Trophoblast cell (in vitro differentiated cells and primary cell): ENCODE data around the gene TMEM181.
A peak's percentile ranks its signal among the peaks of the same experiment; 100 is the strongest.

Source experiments
- DNase-seq, 2 donors: peaks; one replicate each; pipeline ENCODE4 v3.0.0-alpha.2; 2016
- H2AFZ ChIP-seq: 2 replicates; pipeline ENCODE4 v1.6.1; 2013; ENCODE audit warnings: low read length, moderate library complexity, mild to moderate bottlenecking; ENCODE audit not compliant: insufficient read depth, poor library complexity
- H2AK5ac ChIP-seq: 2 replicates; pipeline ENCODE4 v1.6.1; 2013; ENCODE audit warnings: mild to moderate bottlenecking, low read length
- H2BK120ac ChIP-seq: 2 replicates; pipeline ENCODE4 v1.6.1; 2013; ENCODE audit warnings: low read length, mild to moderate bottlenecking, moderate library complexity; ENCODE audit not compliant: insufficient read depth, poor library complexity
- H2BK12ac ChIP-seq: 2 replicates; pipeline ENCODE4 v1.6.1; 2013; ENCODE audit warnings: mild to moderate bottlenecking, low read length, moderate library complexity
- H2BK5ac ChIP-seq: 2 replicates; pipeline ENCODE4 v1.6.1; 2013; ENCODE audit warnings: low read length, low read depth, moderate library complexity, mild to moderate bottlenecking; ENCODE audit not compliant: poor library complexity
- H3K14ac ChIP-seq: 2 replicates; pipeline ENCODE4 v1.6.1; 2013; ENCODE audit warnings: mild to moderate bottlenecking, low read length
- H3K18ac ChIP-seq: 2 replicates; pipeline ENCODE4 v1.6.1; 2013; ENCODE audit warnings: mild to moderate bottlenecking, low read length
- H3K23ac ChIP-seq: 2 replicates; pipeline ENCODE4 v1.6.1; 2013; ENCODE audit warnings: low read length
- H3K27ac ChIP-seq: 2 replicates; pipeline ENCODE4 v1.5.1; 2013; ENCODE audit warnings: low read depth, mild to moderate bottlenecking, inconsistent platforms, low read length, moderate library complexity
- H3K27me3 ChIP-seq: 2 replicates; pipeline ENCODE4 v1.6.1; 2013; ENCODE audit warnings: inconsistent platforms, mild to moderate bottlenecking, low read length, moderate library complexity; ENCODE audit not compliant: insufficient read depth
- H3K36me3 ChIP-seq, 2 experiments: 1 replicate in 1 of 2; 2 replicates in 1 of 2; pipeline ENCODE4 v1.6.1; 2013; ENCODE audit warnings: low read length in 2 of 2, mild to moderate bottlenecking in 2 of 2, moderate library complexity in 1 of 2; ENCODE audit not compliant: insufficient read depth in 2 of 2, control insufficient read depth in 1 of 2
- H3K4ac ChIP-seq: 2 replicates; pipeline ENCODE4 v1.6.1; 2013; ENCODE audit warnings: low read depth, mild to moderate bottlenecking, low read length, moderate library complexity
- H3K4me1 ChIP-seq, 2 experiments: 1 replicate in 1 of 2; 2 replicates in 1 of 2; pipeline ENCODE4 v1.6.1; 2013; ENCODE audit warnings: low read length in 2 of 2, mild to moderate bottlenecking in 2 of 2, moderate library complexity in 1 of 2; ENCODE audit not compliant: insufficient read depth in 2 of 2, control insufficient read depth in 1 of 2
- H3K4me2 ChIP-seq: 2 replicates; pipeline ENCODE4 v1.6.1; 2013; ENCODE audit warnings: inconsistent platforms, mild to moderate bottlenecking, low read length, moderate library complexity
- H3K4me3 ChIP-seq: 2 replicates; pipeline ENCODE4 v1.5.1; 2013; ENCODE audit warnings: mild to moderate bottlenecking, low read depth, low read length, inconsistent platforms
- H3K79me1 ChIP-seq: one replicate; pipeline ENCODE4 v1.6.1; 2013; ENCODE audit warnings: low read length
- H3K79me2 ChIP-seq: 2 replicates; pipeline ENCODE4 v1.6.1; 2013; ENCODE audit warnings: low read length, mild to moderate bottlenecking; ENCODE audit not compliant: control insufficient read depth, insufficient read depth, poor library complexity
- H3K9ac ChIP-seq: 2 replicates; pipeline ENCODE4 v1.6.1; 2013; ENCODE audit warnings: mild to moderate bottlenecking, low read length
- H3K9me3 ChIP-seq: 2 replicates; pipeline ENCODE4 v1.6.1; 2013; ENCODE audit warnings: low read depth, mild to moderate bottlenecking, control low read depth, inconsistent platforms, low read length; ENCODE audit not compliant: insufficient read depth
- H4K12ac ChIP-seq: 2 replicates; pipeline ENCODE4 v1.6.1; 2013; ENCODE audit warnings: low read depth, mild to moderate bottlenecking, low read length, moderate library complexity
- H4K8ac ChIP-seq: 2 replicates; pipeline ENCODE4 v1.6.1; 2013; ENCODE audit warnings: low read depth, mild to moderate bottlenecking, low read length, moderate library complexity
- H4K91ac ChIP-seq: one replicate; pipeline ENCODE4 v1.6.1; 2013; ENCODE audit warnings: low read depth, mild to moderate bottlenecking, low read length, moderate library complexity
- WGBS: extraction: QIAGEN DNeasy Blood & Tissue Kit; methylation state at CpG from one replicate; pipeline ENCODE4 v1.1.7; 2013; ENCODE audit warnings: missing lambda C conversion rate; ENCODE audit not compliant: insufficient read length, insufficient coverage; ENCODE audit errors: extremely low coverage; 5-methylcytosine and 5-hydroxymethylcytosine counted together

Gene TMEM181

GRCh38 chr6:158529629-158530028 lies 30.3 kb upstream of the TMEM181 start:
- DNase-seq = no peak
- no peaks in the 10 kb centered on the region for H3K79me1 ChIP-seq
- no peak overlapping the region for H4K8ac ChIP-seq
- no peak overlapping the region for H2AFZ ChIP-seq
- H3K9me3 ChIP-seq = peaks cover 5% of the 10 kb centered on the region
- no peak overlapping the region for H3K4me3 ChIP-seq
- no peak overlapping the region for H3K14ac ChIP-seq
- no peaks in the 10 kb centered on the region for H3K36me3 ChIP-seq
- H2BK5ac ChIP-seq = no peak overlapping the region
- no peak overlapping the region for H4K12ac ChIP-seq
- no peaks in the 10 kb centered on the region for H3K79me2 ChIP-seq
- no peaks in the 10 kb centered on the region for H3K27me3 ChIP-seq
- H2BK120ac ChIP-seq = no peak overlapping the region
- H2AK5ac ChIP-seq = no peak overlapping the region
- no CpG with 5 or more reads among the region's 8 CpGs for WGBS
- no peak overlapping the region for H2BK12ac ChIP-seq
- H3K4me2 ChIP-seq = no peak overlapping the region
- H3K4me1 ChIP-seq = no peaks in the 10 kb centered on the region
- H3K9ac ChIP-seq = no peak overlapping the region
- no peak overlapping the region for H3K23ac ChIP-seq
- no peak overlapping the region for H4K91ac ChIP-seq
- H3K4ac ChIP-seq = no peak overlapping the region
- H3K27ac ChIP-seq = no peak overlapping the region
- no peak overlapping the region for H3K18ac ChIP-seq

GRCh38 chr6:158531566-158531965 lies 28.3 kb upstream of the TMEM181 start:
- Histone ChIP-seq H2BK5ac (no peak overlapping the region), H2BK120ac (no peak overlapping the region), H3K4me3 (no peak overlapping the region), H2AFZ (no peak overlapping the region), H4K91ac (no peak overlapping the region), H3K9ac (no peak overlapping the region), H3K27me3 (no peaks in the 10 kb centered on the region), H3K4me2 (no peak overlapping the region), H3K79me2 (no peaks in the 10 kb centered on the region), H4K12ac (no peak overlapping the region), H3K18ac (no peak overlapping the region), H3K23ac (no peak overlapping the region), H3K27ac (no peak overlapping the region), H3K4me1 (peaks cover 3% of the 10 kb centered on the region in 2 experiments), H3K79me1 (no peaks in the 10 kb centered on the region), H3K4ac (no peak overlapping the region), H4K8ac (no peak overlapping the region), H2BK12ac (no peak overlapping the region), H3K36me3 (no peaks in the 10 kb centered on the region), H2AK5ac (no peak overlapping the region), H3K14ac (no peak overlapping the region), H3K9me3 (no peaks in the 10 kb centered on the region)
- DNase-seq = no peak
- WGBS = no CpG with 5 or more reads among the region's 4 CpGs

- H2BK12ac ChIP-seq = no peak overlapping the region
- H3K79me1 ChIP-seq = no peaks in the 10 kb centered on the region
- H3K4me3 ChIP-seq = no peak overlapping the region
- no peak overlapping the region for H3K14ac ChIP-seq
- H2AFZ ChIP-seq = no peak overlapping the region
- no peak overlapping the region for H2BK120ac ChIP-seq
- H3K4me1 ChIP-seq = peaks cover 3% of the 10 kb centered on the region in 2 experiments
- H4K12ac ChIP-seq = no peak overlapping the region
- H3K9me3 ChIP-seq = no peaks in the 10 kb centered on the region
- H3K27ac ChIP-seq = no peak overlapping the region
- DNase-seq = no peak
- no CpG with 5 or more reads among the region's 2 CpGs for WGBS
- no peak overlapping the region for H3K4me2 ChIP-seq
- H3K79me2 ChIP-seq = no peaks in the 10 kb centered on the region
- H3K23ac ChIP-seq = no peak overlapping the region
- no peak overlapping the region for H3K4ac ChIP-seq
- H4K91ac ChIP-seq = no peak overlapping the region
- H3K36me3 ChIP-seq = no peaks in the 10 kb centered on the region
- no peak overlapping the region for H3K18ac ChIP-seq
- H3K9ac ChIP-seq = no peak overlapping the region
- no peak overlapping the region for H4K8ac ChIP-seq
- H2AK5ac ChIP-seq = no peak overlapping the region
- H2BK5ac ChIP-seq = no peak overlapping the region
- H3K27me3 ChIP-seq = no peaks in the 10 kb centered on the region
These were observed 27.9 kb upstream of the TMEM181 start for GRCh38 chr6:158531970-158532369.

- Histone ChIP-seq H3K4me2 (peak overlapping the region; percentile 78), H3K27me3 (peaks cover 2% of the 10 kb centered on the region), H3K36me3 (no peaks in the 10 kb centered on the region), H4K91ac (no peak overlapping the region), H3K4me3 (peak overlapping the region; percentile 74), H4K8ac (no peak overlapping the region), H3K79me2 (no peaks in the 10 kb centered on the region), H2BK5ac (no peak overlapping the region), H3K79me1 (no peaks in the 10 kb centered on the region), H3K23ac (no peak overlapping the region), H3K27ac (no peak overlapping the region), H3K18ac (no peak overlapping the region), H2AFZ (peak overlapping the region; percentile 66), H3K4ac (no peak overlapping the region), H3K9ac (no peak overlapping the region), H2BK120ac (no peak overlapping the region), H3K14ac (no peak overlapping the region), H2AK5ac (no peak overlapping the region), H4K12ac (no peak overlapping the region), H3K9me3 (no peaks in the 10 kb centered on the region), H3K4me1 (peaks cover 5 to 9% of the 10 kb centered on the region in 2 experiments), H2BK12ac (no peak overlapping the region)
- WGBS = no CpG with 5 or more reads among the region's 75 CpGs
- DNase-seq = peak; percentile 71 to 89
These were observed 23.6 kb upstream of the TMEM181 start for GRCh38 chr6:158536084-158536890.
